Mucosa of stomach (tissue), 1 donor: ENCODE measurements around the gene LIPH.
"Not testable (repeated sequence)": the region's sequence is repeated elsewhere in the genome, so short reads cannot be mapped to it uniquely, and the experiment has no call there.

Experiments used
- H3K27me3 ChIP-seq: one replicate; pipeline ENCODE4 v1.7.0; 2013; ENCODE audit warnings: mild to moderate bottlenecking, low read length; ENCODE audit not compliant: control insufficient read depth, insufficient read depth
- H3K36me3 ChIP-seq: one replicate; pipeline ENCODE4 v1.7.0; 2013; ENCODE audit warnings: low read length; ENCODE audit not compliant: control insufficient read depth, insufficient read depth
- H3K4me1 ChIP-seq: one replicate; pipeline ENCODE4 v1.7.0; 2013; ENCODE audit warnings: mild to moderate bottlenecking, low read length; ENCODE audit not compliant: control insufficient read depth, insufficient read depth
- H3K4me3 ChIP-seq: one replicate; pipeline ENCODE4 v1.7.0; 2013; ENCODE audit warnings: low read length
- H3K9ac ChIP-seq: one replicate; pipeline ENCODE4 v1.7.0; 2013; ENCODE audit warnings: mild to moderate bottlenecking, low read length, moderate library complexity
- H3K9me3 ChIP-seq: one replicate; pipeline ENCODE4 v1.7.0; 2013; ENCODE audit warnings: mild to moderate bottlenecking, low read length, moderate library complexity; ENCODE audit not compliant: control insufficient read depth
- donor health status: Pancreatic carcinoma.

LIPH gene

GRCh38 chr3:185477316-185477715 lies 75.1 kb downstream of the LIPH start:
- Histone ChIP-seq H3K27me3 (no peaks in the 10 kb centered on the region), H3K9me3 (no peaks in the 10 kb centered on the region), H3K4me1 (no peaks in the 10 kb centered on the region), H3K4me3 (no peak overlapping the region), H3K9ac (no peak overlapping the region), H3K36me3 (peaks cover 8% of the 10 kb centered on the region)

DNA sequence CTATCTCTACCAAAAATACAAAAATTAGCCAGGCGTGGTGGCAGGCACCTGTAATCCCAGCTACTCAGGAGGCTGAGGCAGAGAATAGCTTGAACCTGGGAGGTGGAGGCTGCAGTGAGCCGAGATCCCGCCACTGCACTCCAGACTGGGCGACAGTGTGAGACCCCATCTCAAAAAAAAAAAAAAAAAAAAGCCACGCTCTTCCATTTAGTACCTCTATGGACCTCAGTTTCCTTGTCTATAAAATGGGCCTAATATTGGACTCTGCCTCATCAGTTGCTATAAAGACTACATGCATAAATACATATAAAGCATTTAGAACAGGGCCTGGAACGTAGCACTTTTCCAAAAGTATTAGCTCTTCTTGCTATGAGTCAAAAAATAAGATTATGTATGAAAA lies 77.5 kb downstream of the LIPH start:
- not testable (repeated sequence) for H3K27me3 ChIP-seq, H3K9ac ChIP-seq, H3K9me3 ChIP-seq, H3K4me3 ChIP-seq, H3K4me1 ChIP-seq, H3K36me3 ChIP-seq

DNA sequence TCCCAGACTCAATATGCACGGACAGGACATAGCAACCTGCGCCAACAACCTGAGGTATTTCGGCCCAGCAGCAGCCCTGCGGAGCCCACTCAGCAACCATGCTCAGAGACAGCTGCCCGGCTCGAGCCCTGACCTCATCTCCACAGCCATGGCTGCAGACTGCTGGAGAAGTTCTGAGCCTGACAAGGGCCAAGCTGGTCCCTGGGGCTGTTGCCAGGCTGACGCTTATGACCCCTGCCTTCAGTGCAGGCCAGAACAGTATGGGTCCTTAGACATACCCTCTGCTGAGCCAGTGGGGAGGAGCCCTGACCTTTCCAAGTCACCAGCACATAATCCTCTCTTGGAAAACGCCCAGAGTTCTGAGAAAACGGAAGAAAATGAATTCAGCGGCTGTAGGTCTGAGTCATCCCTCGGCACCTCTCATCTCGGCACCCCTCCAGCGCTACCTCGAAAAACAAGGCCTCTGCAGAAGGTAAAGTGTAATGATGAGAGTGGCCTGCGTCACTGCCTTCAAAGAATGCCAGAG lies 79.0 kb downstream of the LIPH start:
- no peaks in the 10 kb centered on the region for H3K9me3 ChIP-seq
- no peaks in the 10 kb centered on the region for H3K27me3 ChIP-seq
- no peaks in the 10 kb centered on the region for H3K36me3 ChIP-seq
- H3K9ac ChIP-seq = no peak overlapping the region
- H3K4me1 ChIP-seq = no peaks in the 10 kb centered on the region
- no peak overlapping the region for H3K4me3 ChIP-seq

GRCh38 chr3:185470323-185470722 lies 82.1 kb downstream of the LIPH start:
- Histone ChIP-seq H3K9me3 (no peaks in the 10 kb centered on the region), H3K9ac (no peak overlapping the region), H3K4me1 (no peaks in the 10 kb centered on the region), H3K4me3 (no peak overlapping the region), H3K27me3 (no peaks in the 10 kb centered on the region), H3K36me3 (peaks cover 8% of the 10 kb centered on the region)

DNA sequence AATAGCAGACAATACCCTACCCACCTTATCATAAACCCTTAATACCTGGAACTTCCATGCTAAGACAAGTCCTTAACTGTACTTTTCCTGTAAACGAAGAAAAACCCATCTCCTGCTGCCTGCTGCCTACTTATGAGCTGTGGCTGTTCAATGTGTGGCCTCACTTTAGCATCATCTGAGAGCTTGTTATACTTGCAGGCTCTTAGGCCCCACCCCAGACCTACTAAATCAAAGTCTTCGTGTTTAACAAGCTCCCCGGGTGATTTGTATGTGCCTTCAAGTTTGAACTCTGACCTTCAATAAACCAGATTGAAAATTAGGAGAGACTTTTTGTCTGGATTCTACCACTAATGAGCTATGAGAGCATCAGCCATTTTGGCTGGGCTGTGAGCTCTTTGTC lies 82.8 kb downstream of the LIPH start:
- Histone ChIP-seq H3K36me3 (peaks cover 8% of the 10 kb centered on the region), H3K9ac (no peak overlapping the region), H3K4me1 (no peaks in the 10 kb centered on the region)

GRCh38 chr3:185466123-185466522 lies 86.3 kb downstream of the LIPH start:
- not testable (repeated sequence) for H3K27me3 ChIP-seq, H3K36me3 ChIP-seq, H3K9me3 ChIP-seq, H3K4me1 ChIP-seq, H3K4me3 ChIP-seq, H3K9ac ChIP-seq

More for the DNA sequence above, 82.8 kb downstream of the LIPH start:
- H3K4me3 ChIP-seq = no peak overlapping the region
- H3K9me3 ChIP-seq = no peaks in the 10 kb centered on the region
- no peaks in the 10 kb centered on the region for H3K27me3 ChIP-seq

- no peak overlapping the region for H3K4me3 ChIP-seq
- H3K36me3 ChIP-seq = peaks cover 8% of the 10 kb centered on the region
- H3K4me1 ChIP-seq = no peaks in the 10 kb centered on the region
- no peaks in the 10 kb centered on the region for H3K27me3 ChIP-seq
- no peak overlapping the region for H3K9ac ChIP-seq
- H3K9me3 ChIP-seq = no peaks in the 10 kb centered on the region
Measured at GRCh38 chr3:185465471-185465870, 86.9 kb downstream of the LIPH start.

DNA sequence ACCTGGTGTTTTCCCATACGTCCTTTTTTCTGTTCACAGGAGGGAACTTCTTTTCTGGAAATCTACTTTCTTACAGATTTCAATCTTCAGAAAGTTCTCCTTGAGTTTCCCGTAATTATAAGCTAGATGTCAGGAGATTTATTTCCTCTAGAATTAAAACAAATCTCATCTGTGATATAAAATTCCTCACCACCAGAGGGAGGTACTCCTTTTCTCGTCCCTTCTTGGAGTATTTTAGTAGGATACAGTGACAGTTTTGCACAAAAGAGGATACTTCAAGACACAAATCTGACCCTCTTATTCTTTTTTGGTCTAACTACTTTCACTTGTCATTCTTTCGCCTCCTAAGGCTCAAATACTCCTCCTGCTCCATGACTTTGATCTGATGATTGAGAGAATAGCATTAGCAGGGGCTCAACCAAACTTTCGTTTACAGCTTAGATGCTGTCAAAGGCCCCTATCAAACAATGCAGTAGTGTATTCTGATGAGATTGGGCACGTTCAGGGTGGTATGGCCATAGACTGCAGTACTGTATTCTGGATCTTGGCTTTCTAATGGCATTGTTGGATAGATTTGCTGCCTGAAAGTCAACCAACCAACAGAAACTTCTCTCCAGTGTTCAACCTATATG lies 91.6 kb downstream of the LIPH start:
- Histone ChIP-seq H3K27me3 (no peaks in the 10 kb centered on the region), H3K9me3 (no peaks in the 10 kb centered on the region), H3K4me1 (no peaks in the 10 kb centered on the region), H3K36me3 (peaks cover 3% of the 10 kb centered on the region), H3K4me3 (no peak overlapping the region), H3K9ac (no peak overlapping the region)

GRCh38 chr3:185460309-185460708 lies 92.1 kb downstream of the LIPH start:
- Histone ChIP-seq H3K27me3 (no peaks in the 10 kb centered on the region), H3K4me1 (no peaks in the 10 kb centered on the region), H3K9me3 (no peaks in the 10 kb centered on the region), H3K36me3 (no peaks in the 10 kb centered on the region), H3K9ac (no peak overlapping the region), H3K4me3 (no peak overlapping the region)

- no peaks in the 10 kb centered on the region for H3K9me3 ChIP-seq
- no peak overlapping the region for H3K4me3 ChIP-seq
- no peak overlapping the region for H3K9ac ChIP-seq
- no peaks in the 10 kb centered on the region for H3K36me3 ChIP-seq
- no peaks in the 10 kb centered on the region for H3K4me1 ChIP-seq
- no peaks in the 10 kb centered on the region for H3K27me3 ChIP-seq
Measured at GRCh38 chr3:185457376-185457775, 95.0 kb downstream of the LIPH start.
